HL-60 (cell line): Measurements from ENCODE around the gene CD14.

Experiments used
- DNase-seq, 2 experiments: peaks; one replicate each; pipeline ENCODE4 v3.0.0-alpha.2; 2010 to 2020; ENCODE audit warnings: low read depth in 1 of 2, low spot score in 1 of 2
- H3K27ac ChIP-seq: fragments of 250-450 bp; sonication (Bioruptor Pico); replicated peaks from 2 replicates; pipeline ENCODE4 v1.5.1; 2020; ENCODE audit warnings: mild to moderate bottlenecking, moderate library complexity
- H3K27me3 ChIP-seq: fragments of 250-450 bp; sonication (Bioruptor Pico); 2 replicates; pipeline ENCODE4 v1.5.1; 2021; ENCODE audit warnings: mild to moderate bottlenecking, moderate library complexity; ENCODE audit not compliant: insufficient read depth, poor library complexity, severe bottlenecking
- H3K4me3 ChIP-seq: replicated peaks from 2 replicates; pipeline ENCODE4 v1.5.1; 2011; ENCODE audit warnings: mild to moderate bottlenecking, control low read depth, low read length; ENCODE audit not compliant: insufficient read depth
- CTCF ChIP-seq: IDR thresholded peaks from one replicate; pipeline ENCODE4 v1.5.1; 2011; ENCODE audit warnings: low read length, control low read depth, inconsistent platforms; ENCODE audit not compliant: insufficient read depth
- GABPA ChIP-seq: IDR thresholded peaks from 2 replicates; pipeline ENCODE4 v1.6.1; 2012; ENCODE audit warnings: low read depth
- POLR2AphosphoS5 ChIP-seq: IDR thresholded peaks from 2 replicates; pipeline ENCODE4 v1.6.1; 2012; ENCODE audit warnings: low read depth
- REST ChIP-seq: IDR thresholded peaks from 2 replicates; pipeline ENCODE4 v1.6.1; 2012; ENCODE audit warnings: low read depth; ENCODE audit not compliant: insufficient replicate concordance
- SPI1 ChIP-seq: IDR thresholded peaks from 2 replicates; pipeline ENCODE4 v1.6.1; 2012; ENCODE audit warnings: low read depth, mild to moderate bottlenecking, borderline replicate concordance

The CD14 gene

GRCh38 chr5:140658870-140659269 lies 25.9 kb upstream of the CD14 start:
- H3K4me3 ChIP-seq, result no peak overlapping the region
- DNase-seq, result no peak
- TF ChIP-seq POLR2AphosphoS5 (no peak), SPI1 (no peak), REST (no peak), GABPA (no peak), CTCF (no peak)
- no peaks in the 10 kb centered on the region for H3K27me3 ChIP-seq
- no peak overlapping the region for H3K27ac ChIP-seq

- H3K27me3 ChIP-seq, result no peaks in the 10 kb centered on the region
- no peak for DNase-seq
- peak overlapping the region; percentile 81 for H3K4me3 ChIP-seq
- TF ChIP-seq REST, result no peak
- no peak for TF ChIP-seq POLR2AphosphoS5
- TF ChIP-seq SPI1, result no peak
- no peak for TF ChIP-seq CTCF
- TF ChIP-seq GABPA, result no peak
- H3K27ac ChIP-seq, result peak overlapping the region; percentile 79
Observed at GRCh38 chr5:140647042-140647419, 14.1 kb upstream of the CD14 start.

- Histone ChIP-seq H3K27ac (no peak overlapping the region), H3K4me3 (no peak overlapping the region), H3K27me3 (no peaks in the 10 kb centered on the region)
- DNase-seq, result no peak
- TF ChIP-seq POLR2AphosphoS5 (no peak), GABPA (no peak), SPI1 (no peak), REST (no peak), CTCF (no peak)
Observed at GRCh38 chr5:140642718-140643117, 9.7 kb upstream of the CD14 start.
